ENCODE measurements around the gene CXorf49B. TPM values are rescaled to one million over a fixed set of nuclear protein-coding genes. Genes with fewer than 3 reads are reported as not detected.
"Not testable (repeated sequence)": the region's sequence is repeated elsewhere in the genome, so short reads cannot be mapped to it uniquely, and the experiment has no call there.

CXorf49B gene
- not detected in 2 replicates for total RNA-seq
- 10.1 and 12.1 TPM in 2 replicates for polyA plus RNA-seq

- WGBS (ENCODE audit: low lambda C conversion rate, missing lambda C conversion rate): no CpG with 5 or more reads among the region's 34 CpGs
- not testable (repeated sequence) for H3K27ac ChIP-seq; H3K27me3 ChIP-seq; H3K9me2 ChIP-seq (replicated peaks; ENCODE audit: insufficient read depth); H3K36me3 ChIP-seq (replicated peaks; ENCODE audit: insufficient read depth, low read depth); H3K4me2 ChIP-seq; H3K9me3 ChIP-seq (ENCODE audit: low read depth); H3K4me1 ChIP-seq (ENCODE audit: insufficient read depth); H3K79me2 ChIP-seq; H2AFZ ChIP-seq; DNase-seq (ENCODE audit: low spot score); H3K4me3 ChIP-seq; H4K20me1 ChIP-seq (ENCODE audit: insufficient read depth, poor library complexity, severe bottlenecking)
These were observed at the start of gene CXorf49B for GRCh38 chrX:71763049-71763448. Gene CXorf49B, plus strand, starts transcription at chrX:71763349. Its CDS starts 75 bp downstream, at chrX:71763424.

- H3K27me3 ChIP-seq; H3K4me2 ChIP-seq; H3K4me1 ChIP-seq (ENCODE audit: insufficient read depth); H3K36me3 ChIP-seq (replicated peaks; ENCODE audit: insufficient read depth, low read depth); DNase-seq (ENCODE audit: low spot score); H3K79me2 ChIP-seq; H3K9me3 ChIP-seq (ENCODE audit: low read depth); H4K20me1 ChIP-seq (ENCODE audit: insufficient read depth, poor library complexity, severe bottlenecking); H3K4me3 ChIP-seq; H2AFZ ChIP-seq; H3K27ac ChIP-seq; H3K9me2 ChIP-seq (replicated peaks; ENCODE audit: insufficient read depth): not testable (repeated sequence)
- no CpG with 5 or more reads among the region's 14 CpGs for WGBS (ENCODE audit: low lambda C conversion rate, missing lambda C conversion rate)
These were observed 49.1 kb upstream of the CXorf49B start for GRCh38 chrX:71714064-71714463.

- not testable (repeated sequence) for DNase-seq (ENCODE audit: low spot score); H3K4me2 ChIP-seq; H3K4me3 ChIP-seq; H3K27ac ChIP-seq; H3K79me2 ChIP-seq; H3K9me2 ChIP-seq (replicated peaks; ENCODE audit: insufficient read depth); H2AFZ ChIP-seq; H4K20me1 ChIP-seq (ENCODE audit: insufficient read depth, poor library complexity, severe bottlenecking); H3K36me3 ChIP-seq (replicated peaks; ENCODE audit: insufficient read depth, low read depth); H3K9me3 ChIP-seq (ENCODE audit: low read depth); H3K27me3 ChIP-seq; H3K4me1 ChIP-seq (ENCODE audit: insufficient read depth)
- WGBS (ENCODE audit: low lambda C conversion rate, missing lambda C conversion rate): no CpG with 5 or more reads among the region's 8 CpGs
These were observed 47.6 kb upstream of the CXorf49B start for GRCh38 chrX:71715551-71715950.

GRCh38 chrX:71716323-71716722 is 46.8 kb upstream of the CXorf49B start:
- not testable (repeated sequence) for H4K20me1 ChIP-seq (ENCODE audit: insufficient read depth, poor library complexity, severe bottlenecking); H3K4me2 ChIP-seq; H3K36me3 ChIP-seq (replicated peaks; ENCODE audit: insufficient read depth, low read depth); H3K4me3 ChIP-seq; H3K4me1 ChIP-seq (ENCODE audit: insufficient read depth); H3K9me3 ChIP-seq (ENCODE audit: low read depth); H3K27me3 ChIP-seq; H3K79me2 ChIP-seq; H3K9me2 ChIP-seq (replicated peaks; ENCODE audit: insufficient read depth); H2AFZ ChIP-seq; DNase-seq (ENCODE audit: low spot score); H3K27ac ChIP-seq
- WGBS (ENCODE audit: low lambda C conversion rate, missing lambda C conversion rate): no CpG with 5 or more reads among the region's 12 CpGs

- no CpG with 5 or more reads among the region's 30 CpGs for WGBS (ENCODE audit: low lambda C conversion rate, missing lambda C conversion rate)
- H3K27ac ChIP-seq; H4K20me1 ChIP-seq (ENCODE audit: insufficient read depth, poor library complexity, severe bottlenecking); DNase-seq (ENCODE audit: low spot score); H3K9me2 ChIP-seq (replicated peaks; ENCODE audit: insufficient read depth); H2AFZ ChIP-seq; H3K4me3 ChIP-seq; H3K79me2 ChIP-seq; H3K4me2 ChIP-seq; H3K4me1 ChIP-seq (ENCODE audit: insufficient read depth); H3K27me3 ChIP-seq; H3K36me3 ChIP-seq (replicated peaks; ENCODE audit: insufficient read depth, low read depth); H3K9me3 ChIP-seq (ENCODE audit: low read depth): not testable (repeated sequence)
These were observed 45.0 kb upstream of the CXorf49B start, which contains the start of gene CXorf49 for GRCh38 chrX:71718185-71718584. Gene CXorf49, minus strand, starts transcription at chrX:71718285. Its CDS starts 134 bp downstream, at chrX:71718151.

- not testable (repeated sequence) for DNase-seq (ENCODE audit: low spot score); H3K9me2 ChIP-seq (replicated peaks; ENCODE audit: insufficient read depth); H3K4me3 ChIP-seq; H2AFZ ChIP-seq; H3K4me1 ChIP-seq (ENCODE audit: insufficient read depth); H3K9me3 ChIP-seq (ENCODE audit: low read depth); H3K4me2 ChIP-seq; H4K20me1 ChIP-seq (ENCODE audit: insufficient read depth, poor library complexity, severe bottlenecking); H3K79me2 ChIP-seq; H3K36me3 ChIP-seq (replicated peaks; ENCODE audit: insufficient read depth, low read depth); H3K27me3 ChIP-seq; H3K27ac ChIP-seq
- WGBS (ENCODE audit: low lambda C conversion rate, missing lambda C conversion rate): 94% methylated on average over 6 of the region's 30 CpGs
These were observed 44.0 kb upstream of the CXorf49B start for GRCh38 chrX:71719195-71719594.

GRCh38 chrX:71720289-71720886 is 42.8 kb upstream of the CXorf49B start:
- H3K36me3 ChIP-seq (replicated peaks; ENCODE audit: insufficient read depth, low read depth); DNase-seq (ENCODE audit: low spot score); H3K27me3 ChIP-seq; H2AFZ ChIP-seq; H3K4me1 ChIP-seq (ENCODE audit: insufficient read depth); H4K20me1 ChIP-seq (ENCODE audit: insufficient read depth, poor library complexity, severe bottlenecking); H3K4me3 ChIP-seq; H3K27ac ChIP-seq; H3K4me2 ChIP-seq; H3K9me2 ChIP-seq (replicated peaks; ENCODE audit: insufficient read depth); H3K79me2 ChIP-seq; H3K9me3 ChIP-seq (ENCODE audit: low read depth): not testable (repeated sequence)
- WGBS (ENCODE audit: low lambda C conversion rate, missing lambda C conversion rate): no CpG with 5 or more reads among the region's 20 CpGs

GRCh38 chrX:71760688-71761281 is 2.4 kb upstream of the CXorf49B start:
- not testable (repeated sequence) for H3K27me3 ChIP-seq; H3K9me2 ChIP-seq (replicated peaks; ENCODE audit: insufficient read depth); H3K4me2 ChIP-seq; H2AFZ ChIP-seq; H4K20me1 ChIP-seq (ENCODE audit: insufficient read depth, poor library complexity, severe bottlenecking); H3K4me3 ChIP-seq; H3K9me3 ChIP-seq (ENCODE audit: low read depth); DNase-seq (ENCODE audit: low spot score); H3K79me2 ChIP-seq; H3K36me3 ChIP-seq (replicated peaks; ENCODE audit: insufficient read depth, low read depth); H3K4me1 ChIP-seq (ENCODE audit: insufficient read depth); H3K27ac ChIP-seq
- WGBS (ENCODE audit: low lambda C conversion rate, missing lambda C conversion rate): no CpG with 5 or more reads among the region's 20 CpGs

- not testable (repeated sequence) for H3K4me2 ChIP-seq; H3K79me2 ChIP-seq; H3K9me2 ChIP-seq (replicated peaks; ENCODE audit: insufficient read depth); H3K4me1 ChIP-seq (ENCODE audit: insufficient read depth); H3K36me3 ChIP-seq (replicated peaks; ENCODE audit: insufficient read depth, low read depth); H3K4me3 ChIP-seq; H4K20me1 ChIP-seq (ENCODE audit: insufficient read depth, poor library complexity, severe bottlenecking); H3K9me3 ChIP-seq (ENCODE audit: low read depth); DNase-seq (ENCODE audit: low spot score); H2AFZ ChIP-seq; H3K27me3 ChIP-seq; H3K27ac ChIP-seq
- WGBS (ENCODE audit: low lambda C conversion rate, missing lambda C conversion rate): no CpG with 5 or more reads among the region's 11 CpGs
These were observed 1.7 kb downstream of the CXorf49B start for GRCh38 chrX:71764832-71765231.
